Neural cell (in vitro differentiated cells): ENCODE measurements around the gene BMPR1A.

Experiments
- CTCF ChIP-seq: fragments of 450-650 bp; IDR thresholded peaks from 2 replicates; pipeline ENCODE4 v1.5.1; 2014; ENCODE audit warnings: antibody characterized with exemption, mild to moderate bottlenecking, moderate library complexity; ENCODE audit not compliant: poor library complexity, severe bottlenecking
- REST ChIP-seq: IDR thresholded peaks from 2 replicates; pipeline ENCODE4 v1.6.1; 2012; ENCODE audit warnings: borderline replicate concordance

GRCh38 chr10:86768412-86769062 is 12.1 kb downstream of the BMPR1A start:
- TF ChIP-seq CTCF = no peak
- TF ChIP-seq REST = no peak
